Stimulated activated CD8-positive, alpha-beta memory T cell treated with anti-CD3 and anti-CD28 coated beads, Interleukin-15, amount 100 ng/mL, for 48 hours (primary cell): ENCODE data around the gene TOMM40L.

Experiments
- DNase-seq, 2 donors: peaks; one replicate each; pipeline ENCODE4 v3.0.0-alpha.2; 2020; ENCODE audit warnings: low read depth in 2 of 2

TOMM40L gene

DNA sequence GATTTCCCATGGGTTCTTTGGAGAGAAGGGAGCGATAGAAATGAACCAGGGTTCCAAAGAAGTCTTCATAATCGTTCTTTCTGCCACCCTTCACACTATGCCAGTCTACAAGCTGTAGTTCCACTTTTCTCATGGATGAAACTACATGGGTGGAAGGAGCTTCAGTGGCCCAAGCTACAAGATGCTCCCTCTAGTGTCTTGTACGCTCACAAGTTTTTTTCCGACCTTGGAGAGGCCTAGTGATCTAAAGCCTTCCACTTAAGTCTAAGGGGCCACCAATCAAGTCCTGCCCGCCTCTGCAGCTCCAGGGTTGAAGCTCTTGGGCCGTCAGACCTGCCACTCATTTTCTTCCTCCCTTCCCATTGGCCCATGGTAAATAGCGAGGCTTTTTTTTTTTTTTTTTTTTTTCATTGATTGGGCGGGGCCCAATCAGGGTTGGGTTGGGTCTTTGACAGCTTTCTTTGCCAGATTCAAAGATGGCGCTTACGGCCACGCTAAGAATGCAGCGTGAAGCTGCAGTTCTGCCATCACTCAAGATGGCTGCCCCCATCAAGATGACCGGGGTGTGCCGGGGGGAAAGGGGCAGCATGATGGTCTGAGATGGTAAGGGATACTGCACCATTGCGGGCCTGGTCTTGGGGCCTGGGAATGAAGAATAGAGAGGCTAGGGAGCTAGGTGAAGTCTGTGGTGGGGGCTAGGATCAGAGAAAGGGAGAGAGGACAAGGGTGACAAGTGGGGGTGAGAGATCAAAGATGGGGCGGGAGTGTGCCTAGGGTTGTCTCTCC, at the start of gene TOMM40L:
TOMM40L (plus strand) TSS at position 527 of the 786 bp plus-strand sequence. CDS start 430 bp downstream, outside the sequence.
- peak; percentile 73 to 83 for DNase-seq

DNA sequence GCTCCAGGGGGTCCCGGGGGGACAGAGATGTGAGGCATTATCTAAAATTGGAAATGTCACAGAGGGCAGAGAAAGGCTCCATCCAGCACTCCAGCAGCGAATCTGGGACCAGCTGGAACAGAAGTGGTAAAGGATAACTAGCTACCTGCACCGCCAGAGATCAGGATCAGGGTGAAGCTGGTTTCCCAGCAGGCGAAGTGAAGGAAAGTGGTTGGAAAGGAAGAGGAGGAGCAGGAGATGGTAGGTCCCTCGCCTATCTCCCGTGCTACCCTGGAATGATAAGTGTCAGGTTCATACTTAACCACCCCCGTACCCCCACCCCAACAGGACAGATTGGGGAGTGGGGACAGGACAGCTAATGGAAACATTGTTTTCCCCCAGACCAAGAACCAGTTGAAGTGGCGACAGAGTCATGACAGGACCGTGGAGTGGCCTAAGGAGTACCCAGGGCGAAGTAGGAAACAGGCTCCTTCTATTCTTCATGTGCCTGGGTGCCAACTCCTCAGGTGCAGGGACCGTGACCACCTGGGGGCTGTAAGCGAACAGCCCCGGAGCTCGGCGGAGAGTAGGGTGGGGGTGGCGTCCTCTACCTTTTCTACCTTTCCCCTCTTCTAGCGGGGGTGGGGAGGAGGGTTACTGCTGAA, 49.3 kb upstream of the TOMM40L start:
- DNase-seq, result no peak

DNA sequence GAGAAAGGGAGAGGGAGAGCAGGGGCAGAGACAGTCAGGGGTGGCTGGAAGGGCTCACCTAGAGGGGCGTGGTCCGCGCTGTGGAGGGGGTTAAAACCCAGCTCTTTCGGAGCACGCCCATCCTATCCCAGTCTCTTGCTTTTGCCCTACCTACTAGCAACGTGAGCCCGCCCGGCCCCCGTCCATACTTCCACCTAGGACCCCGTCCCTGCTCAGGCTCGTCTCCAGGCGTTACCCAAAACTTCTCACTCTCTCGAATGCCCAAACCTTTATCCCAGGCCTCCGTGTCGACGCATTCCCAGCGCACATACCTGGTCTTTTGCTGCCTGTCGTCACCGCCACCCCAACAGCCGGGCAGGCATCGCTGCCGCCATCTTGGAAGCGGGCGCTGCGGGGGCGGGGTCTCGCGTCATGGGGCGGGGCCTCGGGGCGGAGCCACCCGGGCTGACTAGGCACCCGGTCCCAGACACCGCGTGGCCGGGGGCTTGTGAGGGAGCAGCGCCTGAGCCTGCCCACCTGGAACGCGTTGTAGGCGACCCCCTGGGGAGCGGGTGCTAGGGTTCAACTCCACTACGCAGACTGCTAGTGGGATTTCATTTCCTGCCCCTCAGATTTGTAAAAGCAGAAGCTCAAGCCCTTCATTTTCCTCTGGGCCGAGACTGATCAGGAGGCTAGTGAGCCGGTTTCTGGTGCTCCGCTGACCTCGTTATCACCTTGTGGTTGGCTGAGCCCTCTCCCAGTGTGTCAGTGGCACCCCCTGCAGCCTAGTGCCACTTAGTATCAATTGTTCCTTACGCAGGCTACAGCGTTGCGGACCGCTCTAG, 48.5 kb upstream of the TOMM40L start, which contains the start of gene B4GALT3:
B4GALT3 (minus strand) TSS at position 396 of the 824 bp plus-strand sequence. CDS start 1,447 bp downstream, outside the sequence.
- peak; percentile 90 to 91 for DNase-seq

GRCh38 chr1:161177936-161178244, 48.0 kb upstream of the TOMM40L start:
- no peak for DNase-seq

DNA sequence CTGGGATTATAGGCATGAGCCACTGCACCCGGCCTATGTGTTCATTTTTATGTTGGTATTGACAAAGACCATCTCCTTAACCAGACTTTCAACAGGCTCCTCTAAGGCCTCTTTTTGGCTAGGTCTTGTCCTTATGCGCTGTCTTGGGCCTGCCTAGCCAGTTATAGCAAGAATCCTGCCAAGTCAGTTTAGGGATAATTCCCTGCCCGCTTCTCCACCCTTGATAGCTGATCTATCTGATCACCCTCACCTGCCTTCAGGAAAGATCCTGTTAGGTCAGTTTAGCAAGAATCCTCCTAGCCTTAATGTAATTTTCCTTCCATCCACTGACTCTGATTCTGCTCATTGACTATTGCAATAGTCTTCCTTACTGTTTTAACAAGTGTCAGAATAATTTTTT, 46.2 kb upstream of the TOMM40L start:
- no peak for DNase-seq

DNA sequence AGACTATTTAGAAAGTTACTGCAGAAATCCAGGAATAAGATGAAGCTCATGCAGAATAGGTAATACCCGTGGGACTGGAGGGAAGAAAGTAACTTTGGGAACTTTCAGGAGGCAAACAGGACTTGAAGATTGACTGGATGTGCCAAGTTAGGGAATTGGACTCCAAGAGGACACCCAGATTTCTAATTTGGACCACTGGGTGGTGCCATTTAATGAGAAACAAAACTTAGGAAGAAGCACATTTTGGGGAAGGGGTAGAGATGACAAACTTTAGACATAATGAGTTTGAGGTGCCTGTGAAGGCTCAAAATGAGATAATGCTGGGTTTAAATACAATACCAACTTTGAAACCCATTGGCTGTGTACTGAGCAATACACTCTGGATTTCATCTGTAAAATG, 45.2 kb upstream of the TOMM40L start:
- no peak for DNase-seq

DNA sequence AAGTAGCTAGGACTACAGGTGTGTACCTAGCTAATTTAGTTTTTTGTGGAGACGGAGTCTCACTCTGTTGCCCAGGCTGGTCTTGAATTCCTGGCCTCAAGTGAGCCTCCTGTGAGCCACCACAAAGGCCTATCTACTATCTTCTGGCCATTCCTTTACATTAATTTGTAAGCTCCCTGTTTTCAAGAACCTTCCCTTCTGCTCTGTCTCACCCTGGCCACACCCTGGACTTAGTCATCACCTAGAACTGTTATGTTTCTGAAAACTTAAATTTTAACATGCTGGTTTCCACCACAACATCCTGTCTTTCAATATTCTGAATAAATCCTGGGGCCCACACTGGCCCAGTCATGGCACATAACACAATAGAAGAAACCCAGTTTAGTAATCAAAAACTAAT, 43.6 kb upstream of the TOMM40L start:
- peak in 1 of 2 donors; percentile 48 for DNase-seq

GRCh38 chr1:161185282-161185682, 40.6 kb upstream of the TOMM40L start:
- peak; percentile 48 to 56 for DNase-seq

GRCh38 chr1:161185732-161186311, 40.0 kb upstream of the TOMM40L start:
- DNase-seq, result no peak

DNA sequence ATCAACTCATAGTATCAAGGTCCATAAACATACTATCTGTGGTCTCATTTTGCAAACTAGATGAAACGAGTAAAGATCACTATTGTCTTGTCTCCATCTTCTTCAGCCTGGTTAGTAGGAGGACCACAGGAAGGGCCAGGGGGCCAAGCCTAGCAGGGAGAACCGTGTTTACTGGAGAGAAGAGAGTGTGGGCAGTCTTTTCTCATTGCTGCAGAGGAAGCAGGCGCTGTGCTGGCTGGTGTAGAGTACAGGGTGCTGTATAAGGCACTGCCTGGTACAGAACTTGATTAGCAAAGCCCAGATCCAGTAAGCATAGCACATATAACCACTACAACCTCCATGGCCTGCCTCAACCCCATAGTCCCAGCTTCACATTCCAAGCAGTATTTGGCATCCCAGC, 38.5 kb upstream of the TOMM40L start:
- DNase-seq, result no peak

DNA sequence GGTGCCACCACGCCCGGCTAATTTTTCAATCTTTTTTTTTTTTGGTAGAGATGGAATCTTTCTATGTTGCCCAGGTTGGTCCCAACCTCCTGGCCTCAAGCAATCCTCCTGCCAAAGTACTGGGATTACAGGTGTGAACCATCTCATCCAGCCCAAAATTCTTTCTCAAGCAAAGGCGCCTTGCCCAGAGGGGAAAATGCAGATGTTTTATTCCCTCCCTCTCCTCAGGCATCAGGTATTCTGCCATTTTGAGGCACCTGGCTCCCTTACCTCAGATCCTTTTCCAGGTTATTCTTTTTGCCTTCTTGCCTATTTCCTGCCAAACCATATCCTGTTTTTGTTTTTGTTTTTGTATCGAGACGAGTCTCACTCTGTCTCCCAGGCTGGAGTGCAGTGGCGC, 37.5 kb upstream of the TOMM40L start:
- DNase-seq, result no peak

DNA sequence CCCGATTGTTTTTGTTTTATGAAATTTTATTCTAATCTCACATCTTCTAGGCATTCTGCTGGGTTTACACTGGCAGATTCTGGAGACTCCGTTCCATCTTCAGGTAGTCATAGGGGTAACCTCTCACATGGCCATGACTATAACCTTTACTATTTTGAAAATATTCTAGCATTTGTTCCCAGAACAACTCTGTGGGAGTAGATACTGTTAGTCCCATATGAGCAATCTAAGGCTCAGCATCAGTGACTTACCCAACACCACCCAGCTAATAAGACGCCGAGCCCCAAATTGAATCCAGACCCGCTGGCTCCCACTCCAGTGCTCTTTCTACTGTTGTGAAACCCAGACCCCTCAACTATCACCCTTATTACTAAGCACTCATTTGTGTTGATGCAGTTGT, 36.8 kb upstream of the TOMM40L start:
- no peak for DNase-seq

- DNase-seq, result no peak
These were observed 34.8 kb upstream of the TOMM40L start for GRCh38 chr1:161190962-161191521.

DNA sequence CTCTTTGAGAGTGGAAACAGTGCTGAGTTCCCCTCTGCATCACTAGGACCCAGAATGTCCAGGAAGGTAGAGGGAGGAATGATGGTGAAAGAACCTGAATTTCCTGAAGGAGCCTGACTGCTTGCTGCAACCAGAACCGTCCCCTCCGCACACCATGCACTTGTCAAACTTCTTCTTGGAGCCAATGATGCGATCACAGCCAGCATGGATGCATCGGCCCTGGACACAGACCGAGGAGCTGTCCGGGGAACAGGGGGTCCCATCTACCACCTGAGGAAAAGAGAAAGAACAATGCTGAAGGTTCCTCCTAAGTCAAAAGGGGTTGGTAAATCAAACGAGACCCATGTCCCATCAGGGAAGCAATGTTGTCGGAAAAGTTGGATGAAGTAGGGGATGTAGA, 33.9 kb upstream of the TOMM40L start:
- DNase-seq, result no peak

GRCh38 chr1:161192476-161193465, 33.1 kb upstream of the TOMM40L start:
- peak in 1 of 2 donors; percentile 39 for DNase-seq

- no peak for DNase-seq
These were observed 32.2 kb upstream of the TOMM40L start for GRCh38 chr1:161193561-161194235.

GRCh38 chr1:161195171-161195570, 30.7 kb upstream of the TOMM40L start:
- DNase-seq, result no peak

DNA sequence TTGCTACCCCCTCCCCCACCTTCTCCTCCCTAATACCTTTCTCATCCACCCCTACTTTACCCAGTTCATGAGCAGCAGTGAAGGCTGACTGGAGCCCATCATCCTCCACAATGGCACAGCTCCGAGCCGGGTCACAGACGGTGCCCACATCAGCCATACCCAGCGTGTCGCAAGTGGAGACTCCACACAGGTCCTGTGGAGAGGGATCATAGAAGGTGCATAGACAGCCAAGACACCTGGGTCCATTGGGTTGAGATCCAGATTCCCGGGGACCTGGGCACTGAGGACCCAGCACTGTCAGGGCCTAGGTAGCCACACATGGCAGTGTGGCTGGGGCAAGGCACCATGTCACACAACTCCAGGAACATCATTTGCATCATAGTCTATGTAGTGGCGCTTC, 29.7 kb upstream of the TOMM40L start:
- no peak for DNase-seq

DNA sequence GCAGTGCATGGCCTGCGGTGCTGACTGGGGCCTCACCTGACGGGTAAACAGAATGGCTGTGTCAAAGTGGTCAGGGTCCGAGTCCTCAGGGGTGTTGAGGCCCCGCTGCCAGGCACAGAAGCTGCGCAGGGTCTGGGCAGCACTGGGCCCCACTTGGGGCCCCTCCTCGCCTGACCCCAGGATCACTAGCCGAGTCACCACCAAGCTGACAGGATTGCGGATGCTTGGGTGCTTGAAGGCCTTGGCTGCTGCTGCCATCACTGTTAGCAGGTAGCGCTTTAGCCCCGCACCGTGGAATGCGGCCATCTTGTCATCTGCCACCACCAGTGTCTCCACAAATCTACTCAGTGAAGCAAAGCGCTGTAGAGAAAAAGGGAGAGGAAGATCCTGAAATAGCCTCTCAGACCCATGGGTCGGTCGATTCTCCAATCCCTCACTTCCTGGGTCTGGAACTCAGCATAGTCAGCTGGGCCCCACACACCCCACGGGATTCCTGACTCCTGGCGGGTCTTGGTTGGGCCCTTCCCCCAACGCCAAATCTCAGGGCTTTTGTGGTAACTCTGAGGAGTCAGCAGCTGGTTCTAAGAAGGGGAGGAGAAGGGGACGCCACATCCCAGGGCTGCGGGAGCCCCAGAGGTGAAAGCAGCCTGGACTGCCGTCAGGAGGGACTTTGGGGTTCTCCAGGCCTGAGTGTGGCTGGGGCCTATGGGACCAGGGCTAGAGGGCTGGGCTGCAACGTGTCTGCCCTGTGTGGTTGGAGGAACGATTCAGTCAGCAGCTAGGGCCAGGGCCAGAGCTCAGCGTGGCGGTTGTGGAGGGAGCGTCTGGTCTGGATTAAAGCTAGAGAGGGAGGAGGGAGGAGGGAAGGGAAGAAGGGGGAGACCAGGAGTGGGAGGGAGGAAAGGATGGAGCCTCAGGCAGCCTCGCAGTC, 29.1 kb upstream of the TOMM40L start:
- DNase-seq, result no peak
